ENCODE results near the gene SMNDC1.

- TF ChIP-seq POLR2A (IDR thresholded peaks at IDR 0.05), result no peak
- TF ChIP-seq CTCF (IDR thresholded peaks at IDR 0.05), result no peak
- TF ChIP-seq POLR2AphosphoS5 (IDR thresholded peaks at IDR 0.05), result no peak
Observed at GRCh38 chr10:110335314-110336064, 30.8 kb upstream of the SMNDC1 start.
